OCI-LY1 (cell line): ENCODE data around the gene PROB1.
"Not testable (repeated sequence)": the region's sequence is repeated elsewhere in the genome, so short reads cannot be mapped to it uniquely, and the experiment has no call there.

ENCODE experiments used
- H2AFZ ChIP-seq: fragments of 200-600 bp; sonication (generic), shearing (Covaris generic); 2 replicates; pipeline ENCODE4 v1.6.0; 2014; ENCODE audit warnings: antibody characterized with exemption, mild to moderate bottlenecking, low read length
- H3F3A ChIP-seq: fragments of 200-600 bp; sonication (generic), shearing (Covaris generic); 2 replicates; pipeline ENCODE4 v1.6.0; 2014; ENCODE audit warnings: mild to moderate bottlenecking, antibody characterized with exemption, low read length, moderate library complexity; ENCODE audit not compliant: insufficient read depth
- H3K27ac ChIP-seq: fragments of 200-600 bp; sonication (generic); 2 replicates; pipeline ENCODE4 v1.5.1; 2014; ENCODE audit warnings: low read length, mixed run types, mild to moderate bottlenecking, low read depth; ENCODE audit not compliant: poor library complexity, severe bottlenecking
- H3K27me3 ChIP-seq: fragments of 200-600 bp; sonication (generic); 2 replicates; pipeline ENCODE4 v1.6.0; 2014; ENCODE audit warnings: antibody characterized with exemption, mild to moderate bottlenecking, low read length, moderate library complexity; ENCODE audit not compliant: insufficient read depth
- H3K36me3 ChIP-seq: fragments of 200-600 bp; sonication (generic); 2 replicates; pipeline ENCODE4 v1.6.1; 2014; ENCODE audit warnings: mild to moderate bottlenecking, antibody characterized with exemption, low read length, moderate library complexity, mixed read lengths; ENCODE audit not compliant: insufficient read depth
- H3K4me1 ChIP-seq: fragments of 200-600 bp; sonication (generic); 2 replicates; pipeline ENCODE4 v1.5.1; 2014; ENCODE audit warnings: mild to moderate bottlenecking, low read length, moderate library complexity; ENCODE audit not compliant: insufficient read depth, severe bottlenecking
- H3K4me2 ChIP-seq: fragments of 200-600 bp; sonication (generic), shearing (Covaris generic); 2 replicates; pipeline ENCODE4 v1.6.1; 2014; ENCODE audit warnings: low read length
- H3K4me3 ChIP-seq: fragments of 200-600 bp; sonication (generic); 2 replicates; pipeline ENCODE4 v1.5.1; 2014; ENCODE audit warnings: low read length, low read depth, mild to moderate bottlenecking, mixed read lengths; ENCODE audit not compliant: poor library complexity, severe bottlenecking
- H3K79me2 ChIP-seq: fragments of 200-600 bp; shearing (Covaris generic); 2 replicates; pipeline ENCODE4 v1.6.1; 2016; ENCODE audit warnings: mixed run types, low read length, mixed read lengths; ENCODE audit not compliant: insufficient read depth
- H3K9ac ChIP-seq: fragments of 200-600 bp; sonication (generic), shearing (Covaris generic); 2 replicates; pipeline ENCODE4 v1.6.1; 2014; ENCODE audit warnings: mild to moderate bottlenecking, low read length, mixed read lengths
- H3K9me2 ChIP-seq: fragments of 200-600 bp; sonication (generic), shearing (Covaris generic); 2 replicates; pipeline ENCODE4 v1.6.1; 2014; ENCODE audit warnings: low read depth, mild to moderate bottlenecking, low read length, mixed read lengths
- H3K9me3 ChIP-seq: fragments of 200-600 bp; shearing (Covaris generic); 2 replicates; pipeline ENCODE4 v1.6.1; 2014; ENCODE audit warnings: low read length, mixed read lengths
- H4K20me1 ChIP-seq: fragments of 200-600 bp; sonication (generic), shearing (Covaris generic); 2 replicates; pipeline ENCODE4 v1.6.0; 2016; ENCODE audit warnings: mild to moderate bottlenecking, low read length; ENCODE audit not compliant: insufficient read depth
- CTCF ChIP-seq: fragments of 200-600 bp; sonication (generic), shearing (Covaris generic); IDR thresholded peaks from 2 replicates; pipeline ENCODE4 v1.5.1; 2017; ENCODE audit warnings: mild to moderate bottlenecking, antibody characterized with exemption, low read length, moderate library complexity, mixed read lengths
- EZH2 ChIP-seq: fragments of 200-600 bp; sonication (generic), shearing (Covaris generic); IDR thresholded peaks from 2 replicates; pipeline ENCODE4 v1.8.0; 2017; ENCODE audit warnings: borderline replicate concordance, mixed run types, mild to moderate bottlenecking, antibody characterized with exemption, low read length, moderate library complexity, mixed read lengths

PROB1 gene

GRCh38 chr5:139360384-139360783, 34.5 kb downstream of the PROB1 start:
- H3K4me3 ChIP-seq, result no peak overlapping the region
- H3K27ac ChIP-seq, result no peak overlapping the region
- no peaks in the 10 kb centered on the region for H3K27me3 ChIP-seq
- no peaks in the 10 kb centered on the region for H3F3A ChIP-seq
- peaks cover 53% of the 10 kb centered on the region for H3K79me2 ChIP-seq
- H3K4me1 ChIP-seq, result no peaks in the 10 kb centered on the region
- H3K9me3 ChIP-seq, result no peaks in the 10 kb centered on the region
- H2AFZ ChIP-seq, result no peak overlapping the region
- H3K9ac ChIP-seq, result no peak overlapping the region
- H3K4me2 ChIP-seq, result no peak overlapping the region
- no peak for TF ChIP-seq EZH2
- TF ChIP-seq CTCF, result no peak
- H3K9me2 ChIP-seq, result no peaks in the 10 kb centered on the region
- H4K20me1 ChIP-seq, result peaks cover 4% of the 10 kb centered on the region; the same call in 1 of the 2 replicates
- peaks cover 57% of the 10 kb centered on the region for H3K36me3 ChIP-seq

- peaks cover 77% of the 10 kb centered on the region for H3K79me2 ChIP-seq
- no peak overlapping the region for H3K9ac ChIP-seq
- no peak overlapping the region for H3K4me3 ChIP-seq
- peaks cover 60% of the 10 kb centered on the region for H3K36me3 ChIP-seq
- no peaks in the 10 kb centered on the region for H3K4me1 ChIP-seq
- H2AFZ ChIP-seq, result no peak overlapping the region
- no peaks in the 10 kb centered on the region for H3K9me2 ChIP-seq
- TF ChIP-seq EZH2 (no peak), CTCF (no peak)
- H4K20me1 ChIP-seq, result peaks cover 4% of the 10 kb centered on the region; the same call in 1 of the 2 replicates
- H3K27ac ChIP-seq, result no peak overlapping the region
- no peaks in the 10 kb centered on the region for H3F3A ChIP-seq
- H3K9me3 ChIP-seq, result peaks cover 2% of the 10 kb centered on the region; the same call in 1 of the 2 replicates
- no peak overlapping the region for H3K4me2 ChIP-seq
- H3K27me3 ChIP-seq, result no peaks in the 10 kb centered on the region
Measured at GRCh38 chr5:139358064-139358463, 36.8 kb downstream of the PROB1 start.

- Histone ChIP-seq H3K79me2 (peaks cover 87% of the 10 kb centered on the region), H3K36me3 (peaks cover 70% of the 10 kb centered on the region)
- not testable (repeated sequence) for H3F3A ChIP-seq, H3K27ac ChIP-seq, H3K9ac ChIP-seq, H3K4me3 ChIP-seq, H2AFZ ChIP-seq, H3K9me3 ChIP-seq, H4K20me1 ChIP-seq, H3K9me2 ChIP-seq, H3K27me3 ChIP-seq, H3K4me2 ChIP-seq, H3K4me1 ChIP-seq
Measured at GRCh38 chr5:139355900-139356299, 39.0 kb downstream of the PROB1 start.

- Histone ChIP-seq H2AFZ (no peak overlapping the region), H3K9me2 (no peaks in the 10 kb centered on the region), H3F3A (no peaks in the 10 kb centered on the region), H3K9ac (no peak overlapping the region), H3K4me2 (no peak overlapping the region), H3K4me1 (no peaks in the 10 kb centered on the region), H3K36me3 (peaks cover 64% of the 10 kb centered on the region), H3K79me2 (peaks cover 95% of the 10 kb centered on the region), H3K9me3 (peaks cover 2% of the 10 kb centered on the region; the same call in 1 of the 2 replicates), H3K27me3 (no peaks in the 10 kb centered on the region), H3K27ac (no peak overlapping the region), H3K4me3 (no peak overlapping the region), H4K20me1 (no peaks in the 10 kb centered on the region)
- TF ChIP-seq EZH2 (no peak), CTCF (no peak)
Measured at GRCh38 chr5:139354186-139354585, 40.7 kb downstream of the PROB1 start.

GRCh38 chr5:139347863-139348262, 47.0 kb downstream of the PROB1 start:
- H4K20me1 ChIP-seq, result not testable (repeated sequence)
- peaks cover 36% of the 10 kb centered on the region for H3K36me3 ChIP-seq

More at GRCh38 chr5:139347863-139348262, 47.0 kb downstream of the PROB1 start:
- not testable (repeated sequence) for H3K9me2 ChIP-seq, H3K27me3 ChIP-seq, H3K9ac ChIP-seq, H2AFZ ChIP-seq, H3K9me3 ChIP-seq, H3K4me2 ChIP-seq, H3K4me3 ChIP-seq, H3F3A ChIP-seq, H3K27ac ChIP-seq
- Histone ChIP-seq H3K79me2 (peaks cover 99% of the 10 kb centered on the region), H3K4me1 (peaks cover 20% of the 10 kb centered on the region)
